Activated naive CD4-positive, alpha-beta T cell (primary cell): Measurements from ENCODE around the gene DHODH.
"Not testable (repeated sequence)": the region's sequence is repeated elsewhere in the genome, so short reads cannot be mapped to it uniquely, and the experiment has no call there.

Experiments used
- DNase-seq, 4 experiments: peaks; one replicate each; lab custom pipeline; 2025; lab: John Stamatoyannopoulos, UW

The DHODH gene

GRCh38 chr16:72054254-72054847 lies 45.8 kb downstream of the DHODH start, which contains the start of gene HP:
Gene HP (plus strand): TSS chr16:72054505. CDS start chr16:72054653, 148 bp downstream.
- not testable (repeated sequence) for DNase-seq

- no peak for DNase-seq
These were observed 47.4 kb downstream of the DHODH start for GRCh38 chr16:72055911-72056310.

- DNase-seq: not testable (repeated sequence)
These were observed 48.8 kb downstream of the DHODH start for GRCh38 chr16:72057313-72057712.

- not testable (repeated sequence) for DNase-seq
These were observed 50.5 kb downstream of the DHODH start for GRCh38 chr16:72059060-72059459.

- no peak for DNase-seq
These were observed 51.9 kb downstream of the DHODH start for GRCh38 chr16:72060405-72060804.

GRCh38 chr16:72061564-72061963 lies 53.0 kb downstream of the DHODH start:
- no peak for DNase-seq

- no peak for DNase-seq
These were observed 55.9 kb downstream of the DHODH start for GRCh38 chr16:72064361-72064894.

GRCh38 chr16:72066747-72067146 lies 58.2 kb downstream of the DHODH start:
- DNase-seq: no peak

- no peak for DNase-seq
These were observed 60.4 kb downstream of the DHODH start for GRCh38 chr16:72068930-72069329.

GRCh38 chr16:72072514-72073342 lies 64.2 kb downstream of the DHODH start:
- DNase-seq: no peak

- no peak for DNase-seq
These were observed 65.2 kb downstream of the DHODH start for GRCh38 chr16:72073560-72074230.

- DNase-seq: not testable (repeated sequence)
These were observed 66.5 kb downstream of the DHODH start for GRCh38 chr16:72075067-72075466.
